Activated CD8-positive, alpha-beta memory T cell treated with anti-CD3 and anti-CD28 coated beads, Interleukin-2, amount 50 U/mL, for 1 hour (primary cell): ENCODE measurements around the gene PPP2R2C.

Experiments
- DNase-seq: peaks from one replicate; pipeline ENCODE4 v3.0.0-alpha.2; 2020; ENCODE audit errors: extremely low read depth

PPP2R2C gene

DNA sequence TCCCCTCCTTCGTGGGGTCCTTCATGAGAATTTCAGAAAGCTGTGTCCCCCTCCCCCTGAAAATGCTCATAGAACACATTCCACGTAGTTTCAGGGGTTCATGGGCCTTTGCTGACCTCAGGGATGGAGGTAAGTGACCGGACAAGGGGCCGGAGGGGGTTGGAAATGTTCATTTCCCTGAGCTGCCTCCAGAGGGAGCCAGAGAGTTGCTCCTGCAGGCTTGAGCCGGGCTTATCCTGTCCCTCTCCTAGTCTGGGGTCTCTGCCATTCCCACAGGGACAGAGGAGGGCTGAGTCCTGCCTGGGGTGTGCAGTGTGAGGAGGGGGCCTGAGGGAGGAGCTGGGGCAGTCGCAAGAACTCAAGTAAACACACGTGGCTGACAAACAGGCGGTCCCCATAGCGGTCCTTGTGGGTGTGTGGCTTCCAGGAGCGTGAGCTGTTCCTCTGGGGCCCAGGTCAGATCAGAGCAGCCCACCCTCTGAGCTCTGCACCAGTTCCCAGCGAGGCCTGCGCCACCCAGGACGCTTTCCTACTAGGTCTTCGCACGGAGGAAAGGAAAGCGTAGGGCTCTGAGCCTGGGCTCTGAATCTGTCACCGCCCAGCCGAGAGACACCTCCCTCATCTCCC, 140.3 kb downstream of the PPP2R2C start:
- no peak for DNase-seq

DNA sequence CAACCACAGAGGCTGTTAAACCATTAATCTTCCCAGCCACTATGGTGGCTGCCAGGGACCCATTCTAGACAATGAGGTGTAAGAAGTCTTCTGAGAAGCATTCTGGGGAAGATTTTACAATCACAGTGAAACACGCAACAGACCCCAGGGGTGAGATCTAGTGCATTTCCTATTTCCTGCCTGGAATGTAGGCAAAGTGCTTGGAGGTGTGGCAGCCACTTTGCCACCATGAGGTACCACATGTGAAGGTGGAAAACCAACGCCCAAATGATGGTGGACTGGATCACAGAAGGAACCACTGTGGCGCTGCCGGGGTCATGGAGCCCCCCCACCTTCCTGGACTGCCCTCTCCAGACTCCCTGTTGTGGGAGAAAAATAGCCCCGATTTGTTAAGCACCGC, 140.9 kb downstream of the PPP2R2C start:
- no peak for DNase-seq

DNA sequence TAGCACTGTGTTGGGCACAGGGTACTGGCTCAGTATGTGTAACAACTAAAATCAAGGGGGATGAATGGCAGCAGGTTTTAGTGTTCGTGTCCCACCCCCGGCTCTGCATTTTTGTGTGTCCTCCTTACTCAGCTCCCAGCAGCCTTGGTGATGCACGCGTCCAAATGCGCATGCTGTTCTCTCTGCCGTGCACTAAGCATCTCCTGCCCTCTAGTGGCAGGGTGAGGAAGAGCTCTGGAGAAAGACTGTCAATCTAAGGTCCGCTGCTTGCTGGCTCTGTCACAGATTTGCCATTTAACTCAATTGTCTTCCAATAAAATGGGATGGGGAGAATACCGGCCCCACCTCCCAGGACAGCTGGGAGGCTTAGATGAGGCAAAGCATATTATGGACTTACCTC, 141.4 kb downstream of the PPP2R2C start:
- no peak for DNase-seq

DNA sequence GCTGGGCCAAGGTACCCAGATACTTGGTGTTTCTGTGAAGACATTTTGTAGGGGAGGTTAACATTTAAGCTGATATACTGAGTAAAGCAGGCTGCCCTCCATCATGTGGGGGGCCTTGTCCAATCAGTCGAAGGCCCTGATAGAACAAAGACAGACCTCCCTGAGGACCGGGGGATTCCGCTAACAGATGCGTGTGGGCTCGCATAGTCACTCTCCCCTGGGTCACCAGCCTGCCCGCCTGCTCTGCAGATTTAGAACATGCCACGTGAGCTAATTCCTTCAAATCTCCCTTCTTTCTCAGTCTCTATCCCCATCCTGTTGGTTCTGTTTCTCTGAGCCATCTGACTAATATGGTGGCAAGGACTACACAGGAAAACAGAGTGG, 142.0 kb downstream of the PPP2R2C start:
- no peak for DNase-seq

DNA sequence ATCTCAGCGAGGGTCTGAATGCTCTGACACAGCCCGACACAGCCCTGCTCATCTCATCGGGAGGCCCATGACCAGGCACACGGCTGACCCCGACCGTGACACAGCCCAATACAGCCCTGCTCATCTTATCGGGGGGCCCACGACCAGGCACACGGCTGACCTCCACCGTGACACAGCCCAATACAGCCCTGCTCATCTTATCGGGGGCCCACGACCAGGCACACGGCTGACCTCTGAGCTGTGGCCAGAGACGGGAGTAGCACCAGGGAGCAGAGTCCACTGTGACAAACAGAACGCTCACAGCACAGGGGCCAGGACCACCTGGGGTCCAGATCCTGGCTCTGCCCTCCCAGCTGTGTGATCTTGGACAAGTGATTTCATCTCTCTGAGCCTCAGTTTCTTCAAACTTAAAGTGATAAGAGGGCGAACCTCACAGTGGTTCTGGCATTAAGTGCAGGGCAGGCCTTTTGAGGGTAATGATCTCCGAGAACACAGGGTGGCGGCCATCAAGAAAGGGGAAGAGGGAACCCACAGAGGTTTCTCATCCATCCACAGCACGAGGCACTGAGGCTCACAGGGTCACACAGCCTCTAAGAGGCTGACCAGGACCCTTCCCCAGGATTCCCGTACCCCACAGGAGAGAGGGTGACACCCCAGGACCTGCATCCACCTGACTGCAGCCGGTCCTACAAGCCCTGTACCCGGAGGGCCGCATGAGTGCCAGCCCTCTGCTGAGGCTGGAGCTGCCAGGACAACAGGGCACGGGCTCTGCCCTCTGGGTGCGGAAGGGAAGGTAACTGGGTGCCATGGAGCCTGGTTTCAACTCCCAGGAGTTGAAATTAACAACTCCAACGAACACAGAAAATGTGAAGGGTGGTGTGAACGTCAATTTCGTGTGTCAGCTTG, 142.7 kb downstream of the PPP2R2C start:
- no peak for DNase-seq

DNA sequence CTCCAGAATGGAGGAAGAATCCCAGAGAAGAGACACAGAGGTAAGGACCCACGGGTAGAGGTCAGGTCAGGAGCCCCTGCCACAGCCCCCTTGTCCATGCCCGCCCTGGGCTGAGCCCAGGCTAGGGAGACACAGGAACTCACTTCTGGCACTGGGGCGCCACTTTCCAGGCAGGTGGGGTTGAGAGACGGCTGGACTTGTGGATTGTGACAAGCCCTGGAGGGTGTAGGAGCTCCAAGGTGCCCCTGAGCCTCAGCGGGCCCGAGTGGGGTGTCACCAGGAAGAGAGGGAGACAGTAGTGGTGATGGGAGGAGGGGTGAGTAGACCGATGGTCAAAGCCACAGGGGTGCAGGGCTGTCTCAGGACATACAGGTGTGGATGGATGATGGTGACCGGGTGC, 143.9 kb downstream of the PPP2R2C start:
- DNase-seq, result no peak

DNA sequence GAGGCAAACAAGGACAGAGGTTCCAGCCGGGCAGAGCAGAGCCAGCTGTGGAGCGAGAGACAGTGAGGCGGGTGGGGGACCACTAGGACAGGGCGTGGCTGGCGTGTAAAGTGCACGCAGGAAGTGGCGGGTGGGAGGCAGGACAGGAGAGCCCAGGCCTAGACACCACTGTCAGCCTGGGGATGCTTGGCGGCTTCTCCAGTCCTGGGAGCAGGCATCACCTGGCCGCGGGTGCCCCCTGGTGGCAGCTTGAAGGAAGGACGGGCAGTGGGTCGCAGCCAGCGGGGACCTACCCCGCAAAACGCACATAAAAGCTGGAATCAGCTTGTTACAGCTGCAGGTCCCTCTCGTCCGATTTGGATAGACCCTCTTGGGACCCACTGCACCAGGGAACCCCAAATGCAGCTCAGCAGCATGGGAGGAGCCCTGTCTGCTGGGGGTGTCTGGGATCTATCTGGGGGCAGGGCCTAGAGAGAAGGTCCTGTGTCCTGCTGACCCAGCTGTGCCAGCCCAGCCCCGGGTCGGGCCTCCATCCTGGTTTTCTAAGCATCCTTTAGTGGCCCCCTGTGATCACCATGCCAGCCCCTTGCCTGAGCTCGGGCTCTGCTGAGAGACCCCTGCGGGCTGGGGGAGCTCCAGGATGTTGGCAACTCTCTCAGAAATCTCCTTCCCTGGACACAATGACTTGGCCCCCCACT, 145.0 kb downstream of the PPP2R2C start:
- peak; percentile 21 for DNase-seq

DNA sequence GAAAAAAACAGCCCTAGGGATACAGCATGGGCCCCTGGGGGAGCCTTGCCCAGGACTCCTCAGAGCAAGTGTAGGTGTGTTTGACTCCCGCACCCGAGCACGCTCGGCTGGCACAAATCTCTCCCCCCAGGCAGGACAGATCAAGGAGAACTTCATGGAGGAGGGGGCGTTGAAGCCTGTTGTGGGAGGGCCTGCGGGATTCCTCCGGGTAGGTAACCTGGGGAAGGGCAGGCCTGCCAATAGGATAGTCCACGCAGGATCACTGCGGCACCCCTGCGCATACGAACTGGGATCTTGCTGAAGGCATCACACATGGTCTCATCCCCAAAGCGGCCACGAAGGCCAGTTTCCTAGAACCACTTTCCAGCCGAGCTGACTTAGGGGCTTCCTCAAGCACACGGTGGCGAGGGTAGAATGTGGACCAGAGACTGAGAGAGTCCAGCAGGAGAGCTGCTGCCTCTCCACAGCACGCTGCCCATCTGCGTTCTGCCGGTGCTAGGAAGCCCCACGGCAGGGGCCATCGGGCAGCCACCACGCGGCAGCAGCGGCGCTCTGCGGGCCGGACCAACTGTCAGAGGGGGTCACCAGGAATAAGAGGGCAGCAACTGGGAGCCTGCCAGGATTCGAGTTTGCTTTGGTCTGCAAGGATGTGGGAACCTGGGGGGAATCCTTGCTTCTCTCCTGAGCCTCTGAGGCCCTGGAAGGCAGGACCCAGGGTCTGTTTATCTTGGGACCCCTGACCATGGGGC, 145.9 kb downstream of the PPP2R2C start:
- DNase-seq, result no peak

DNA sequence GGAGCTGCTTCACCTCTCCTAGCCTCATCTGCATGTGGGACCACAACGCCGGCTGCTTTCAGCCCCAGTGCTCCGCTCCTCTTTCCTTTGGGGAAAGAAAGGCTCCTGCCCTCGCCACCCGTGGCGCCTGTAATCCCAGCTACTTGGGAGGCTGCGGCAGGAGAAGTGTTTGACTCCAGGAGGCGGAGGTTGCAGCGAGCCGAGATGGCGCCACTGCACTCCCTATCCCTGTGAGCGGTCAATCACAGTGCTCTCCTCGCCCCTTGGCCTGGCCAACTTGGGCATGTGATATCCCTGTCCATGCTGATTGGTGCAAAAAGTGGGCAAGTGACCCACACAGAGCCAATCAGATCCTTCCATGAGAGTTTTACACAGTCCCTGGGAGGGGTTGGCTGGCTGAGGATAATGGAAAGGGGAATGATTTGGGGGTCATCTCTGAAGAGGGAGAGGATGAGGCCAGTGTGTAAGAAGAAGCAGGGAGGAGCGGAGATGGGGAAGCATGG, 146.6 kb downstream of the PPP2R2C start:
- no peak for DNase-seq

DNA sequence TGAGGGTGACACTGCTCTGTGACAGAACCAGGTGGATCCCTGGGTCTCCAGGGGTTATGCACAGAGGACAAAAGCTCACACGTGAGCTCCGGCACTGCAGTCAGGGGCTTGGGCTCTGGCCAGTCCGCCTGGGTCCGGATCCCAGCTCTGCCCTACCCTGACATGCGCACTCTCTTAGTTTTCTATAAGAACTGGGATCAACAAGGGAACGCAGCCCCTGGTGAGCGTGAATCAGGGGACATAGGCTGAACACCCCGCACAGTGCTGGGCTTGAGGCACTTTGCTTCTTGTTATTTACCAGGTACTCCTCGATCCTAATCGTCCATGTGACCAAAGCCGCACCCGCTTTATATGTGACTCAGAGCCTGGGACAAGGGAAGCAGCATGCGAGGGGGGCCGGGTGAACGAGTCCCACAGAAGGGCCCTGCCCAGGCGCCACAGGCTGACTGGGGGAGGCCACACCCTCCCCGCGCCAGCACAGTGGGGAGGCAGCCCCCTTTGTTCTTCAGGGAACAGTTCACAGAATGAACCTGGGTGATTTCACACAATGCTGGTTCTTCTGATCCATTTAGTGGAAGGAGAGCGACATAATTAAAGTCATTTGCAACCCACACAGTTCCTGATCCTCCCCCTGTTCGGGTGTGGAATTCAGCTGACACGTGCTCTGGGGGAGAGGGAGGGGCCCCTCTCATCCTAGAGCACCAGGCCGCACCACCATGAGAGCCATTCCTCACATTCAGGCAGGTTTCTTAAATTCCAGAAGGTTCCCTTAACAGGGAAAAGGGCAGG, 147.2 kb downstream of the PPP2R2C start:
- DNase-seq, result no peak

DNA sequence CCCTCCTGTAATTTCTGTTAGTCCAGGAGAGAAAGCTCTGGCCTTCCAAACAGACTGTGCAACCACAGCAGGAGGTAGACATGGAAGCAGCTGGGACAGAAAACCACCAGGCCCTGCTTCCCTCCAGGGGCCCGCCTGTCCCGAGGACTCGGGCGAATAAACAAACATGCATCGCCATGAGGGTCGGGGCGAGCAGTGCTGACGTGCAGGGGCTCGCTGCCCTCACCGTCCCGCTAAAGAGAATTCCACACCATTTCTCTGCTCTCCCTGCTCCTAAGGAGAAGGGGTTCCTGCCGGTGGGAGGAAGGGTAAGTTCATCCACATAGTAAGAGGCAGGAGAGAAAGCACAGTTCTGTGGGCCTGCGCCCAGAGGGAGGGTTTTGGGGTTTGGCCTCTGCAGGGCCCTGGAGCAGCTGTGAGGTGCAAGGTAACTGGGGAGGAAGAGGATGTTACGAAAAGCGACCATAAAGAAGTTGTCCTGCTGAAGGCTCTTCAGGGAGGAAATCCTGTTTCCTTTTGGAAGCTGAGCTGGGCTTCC, 147.9 kb downstream of the PPP2R2C start:
- DNase-seq, result no peak

DNA sequence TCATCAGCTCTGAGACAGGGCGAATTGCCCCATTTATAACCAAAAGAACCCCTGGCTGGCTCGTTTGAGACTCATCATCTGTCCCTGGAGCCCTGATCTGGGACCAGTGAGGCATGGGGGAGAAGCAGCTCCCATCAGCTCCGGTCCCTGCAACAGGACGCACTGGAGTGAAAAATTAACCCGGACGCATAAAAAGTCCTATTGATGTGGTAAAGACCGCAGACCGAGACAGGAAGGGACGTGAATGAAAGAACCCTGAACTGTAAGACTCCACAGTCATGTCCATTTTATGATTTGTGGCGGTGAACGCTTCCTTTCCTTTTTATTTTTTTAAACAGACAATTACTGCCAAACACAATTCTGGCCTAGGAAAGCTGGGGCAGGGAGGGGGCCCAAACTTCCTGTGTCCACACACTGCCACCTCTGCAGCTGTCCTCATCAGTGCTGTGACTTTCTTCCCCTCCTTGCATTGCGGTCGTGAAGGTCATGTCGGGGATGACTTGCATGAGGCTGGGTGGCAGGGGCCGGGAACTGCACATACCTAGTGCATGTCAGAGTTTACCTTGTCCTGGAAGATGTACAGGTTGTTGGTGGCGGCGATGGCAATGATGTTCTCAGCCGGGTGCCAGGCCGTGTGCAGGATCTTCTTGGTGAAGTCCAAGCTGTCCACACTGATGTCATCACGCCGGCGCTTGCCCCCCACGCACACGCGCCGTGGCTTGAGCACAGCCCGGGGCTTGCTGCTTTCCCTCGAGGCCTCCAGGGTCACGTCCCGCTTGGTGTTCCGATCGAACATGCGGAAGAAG, 149.4 kb downstream of the PPP2R2C start:
- no peak for DNase-seq

DNA sequence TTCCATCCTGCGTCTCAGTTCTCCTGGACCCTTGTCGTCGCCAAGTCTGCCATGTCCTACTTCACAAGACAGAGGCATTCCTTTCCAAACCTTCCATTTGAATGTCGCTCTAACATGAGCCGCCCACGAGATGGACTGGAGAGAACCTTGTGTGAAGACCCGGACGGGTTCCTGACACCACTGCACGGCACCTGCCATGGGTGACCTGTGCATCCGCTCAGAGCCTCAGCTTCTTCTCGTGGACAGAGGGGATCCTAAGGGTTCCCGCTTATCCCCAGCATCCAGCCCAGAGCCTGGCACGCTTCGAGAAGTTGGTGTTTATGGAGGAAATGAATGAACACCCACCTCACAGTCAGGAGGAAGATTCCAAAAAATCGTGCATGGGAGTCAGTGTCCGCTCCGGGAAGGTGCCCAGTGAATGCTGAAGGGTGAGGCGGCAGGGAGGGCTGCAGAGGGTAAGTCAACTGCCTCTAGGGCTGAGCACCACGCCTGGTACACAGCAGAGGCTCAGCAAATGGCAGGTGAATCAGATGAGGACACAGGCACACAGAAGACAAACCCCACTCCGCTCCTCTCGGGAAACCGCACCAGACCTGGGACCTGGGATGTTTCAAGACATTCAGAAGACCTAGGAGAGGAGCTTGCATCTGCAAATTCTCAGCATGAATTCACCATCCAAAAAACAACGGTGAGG, 150.2 kb downstream of the PPP2R2C start:
- DNase-seq, result no peak

DNA sequence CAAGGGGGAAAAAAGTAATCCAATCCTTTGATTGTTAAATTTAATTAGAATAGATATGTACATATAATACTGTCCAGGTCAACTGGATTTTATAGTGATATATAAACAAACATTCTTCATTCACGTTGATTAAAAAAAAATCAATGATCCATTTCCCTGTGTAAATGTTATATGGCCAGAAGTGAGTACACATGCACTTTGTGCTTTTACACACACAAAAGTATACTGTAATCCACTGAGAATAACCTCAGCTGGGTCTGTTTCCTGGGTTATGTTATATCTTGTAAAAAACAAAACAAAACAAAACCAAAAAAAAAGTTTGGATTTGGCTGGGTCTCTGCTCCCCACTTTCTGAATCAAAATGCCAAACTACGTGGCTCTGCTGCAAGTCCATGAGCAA, 151.1 kb downstream of the PPP2R2C start:
- no peak for DNase-seq

DNA sequence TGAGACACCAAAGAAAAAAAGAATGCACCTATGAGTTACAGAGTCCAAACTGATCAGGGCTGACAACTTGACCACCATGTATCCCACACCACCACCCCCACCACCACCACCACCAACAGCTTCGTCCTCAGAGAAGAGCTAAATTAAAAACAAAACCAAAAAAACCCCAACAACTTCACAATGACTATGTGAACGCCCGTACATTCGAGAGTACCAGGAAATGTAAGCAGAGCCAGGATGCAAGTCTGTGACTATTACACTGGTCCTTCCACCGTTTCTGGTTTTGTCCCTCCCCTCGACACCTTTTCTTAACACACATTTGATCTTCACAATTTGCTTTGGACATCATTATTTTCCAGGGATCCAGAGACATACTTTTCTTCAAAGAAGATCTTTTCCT, 151.8 kb downstream of the PPP2R2C start:
- DNase-seq, result no peak

DNA sequence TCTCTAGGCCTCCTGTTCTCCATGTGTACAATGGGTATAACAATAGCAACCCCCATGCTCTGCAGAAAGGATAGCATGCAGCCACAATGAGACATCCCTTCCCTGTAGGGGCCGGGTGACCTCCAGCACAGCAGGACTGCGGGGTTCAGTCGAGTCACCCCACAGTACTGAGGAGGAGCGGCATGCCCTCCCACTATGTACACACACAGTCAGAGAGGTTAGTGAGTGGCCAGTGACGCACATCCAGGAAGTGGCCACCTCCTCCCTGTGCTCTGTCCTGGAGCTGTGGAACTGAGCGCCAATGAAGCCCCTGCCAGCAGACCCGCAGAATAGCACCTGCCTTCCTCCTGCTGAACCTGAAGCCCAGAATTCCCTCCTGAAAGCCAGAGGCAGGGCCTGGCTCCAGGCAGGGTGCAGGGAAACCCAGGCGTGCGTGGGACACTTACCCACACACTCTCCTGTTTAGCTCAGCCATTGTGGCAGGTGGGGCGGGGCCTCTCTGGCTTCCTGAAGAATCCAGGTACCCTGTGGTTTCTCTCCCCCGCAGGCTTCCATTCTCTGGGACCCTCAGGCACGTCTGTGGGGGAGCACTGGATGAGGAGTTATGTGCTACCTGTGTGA, 152.8 kb downstream of the PPP2R2C start:
- no peak for DNase-seq

DNA sequence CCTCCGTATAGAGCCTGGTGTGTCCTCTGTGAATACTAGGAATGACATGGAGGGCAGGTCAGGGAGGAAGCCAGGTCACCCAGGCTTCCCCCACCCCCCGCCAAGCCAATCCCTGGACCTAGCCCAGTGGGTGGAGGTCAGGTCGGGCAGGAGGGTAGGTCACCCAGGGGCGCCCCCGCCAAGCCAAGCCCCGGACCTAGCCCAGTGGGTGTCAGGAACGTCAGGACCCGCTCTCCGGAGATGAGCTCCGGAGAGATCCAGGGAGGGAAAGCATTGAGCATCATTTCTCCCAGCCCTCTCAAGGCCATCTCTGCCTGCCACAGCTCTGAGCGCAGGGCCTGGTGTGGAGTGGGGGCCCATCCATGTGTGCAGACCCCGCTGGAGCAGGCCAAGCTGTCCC, 154.2 kb downstream of the PPP2R2C start:
- no peak for DNase-seq

DNA sequence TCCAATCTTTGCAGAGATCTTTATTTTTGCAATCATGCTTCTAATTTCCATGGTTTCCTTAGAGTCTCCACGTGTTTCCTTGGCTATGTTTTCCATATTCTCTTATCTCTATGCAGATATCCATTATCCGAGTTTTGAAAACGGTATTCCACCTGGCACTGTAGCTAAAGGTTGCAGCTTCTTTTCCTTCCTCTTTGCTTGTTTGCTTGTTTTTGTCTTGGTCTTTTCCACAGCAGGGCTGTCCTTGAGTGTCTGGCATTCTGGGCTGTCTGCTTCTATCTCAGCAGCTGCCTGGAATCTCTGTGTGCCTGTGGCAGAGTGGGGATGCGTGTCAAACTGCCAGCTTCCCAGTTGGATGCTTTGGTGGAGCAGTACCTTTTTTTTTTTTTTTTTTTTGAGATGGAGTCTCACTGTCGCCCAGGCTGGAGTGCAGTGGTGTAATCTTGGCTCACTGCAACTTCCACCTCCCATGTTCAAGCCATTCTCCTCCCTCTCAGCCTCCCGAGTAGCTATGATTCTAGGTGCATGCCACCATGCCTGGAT, 155.9 kb downstream of the PPP2R2C start:
- DNase-seq, result no peak

DNA sequence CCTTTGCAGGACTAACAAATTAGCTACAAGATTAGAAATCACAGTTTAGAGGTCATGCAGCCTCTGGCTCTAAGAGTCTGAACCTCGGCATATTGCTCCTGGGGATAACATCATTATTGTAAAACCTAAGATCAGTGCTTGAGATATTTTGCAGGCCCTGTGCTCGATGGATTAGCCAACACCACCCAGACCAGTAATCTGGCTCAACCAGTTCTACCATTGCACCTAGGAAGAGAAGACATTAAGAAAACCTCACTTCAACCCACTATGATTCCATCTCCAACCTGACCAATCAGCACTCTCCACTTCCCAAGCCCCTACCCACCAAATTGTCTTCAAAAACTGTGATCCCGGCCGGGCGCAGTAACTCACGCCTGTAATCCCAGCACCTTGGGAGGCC, 159.2 kb downstream of the PPP2R2C start:
- no peak for DNase-seq
